Lower leg skin (tissue), 3 donors: ENCODE data around the gene CHTF18.

Source experiments
- CTCF ChIP-seq, 3 donors: fragments of 450-650 bp; IDR thresholded peaks; one replicate each; pipeline ENCODE4 v1.5.1; 2016; ENCODE audit warnings: antibody characterized with exemption in 3 of 3, mild to moderate bottlenecking in 3 of 3, moderate library complexity in 2 of 3
- POLR2A ChIP-seq, 2 donors: fragments of 450-650 bp; IDR thresholded peaks; one replicate each; pipeline ENCODE4 v1.6.1; 2016 to 2017; ENCODE audit warnings: antibody characterized with exemption in 2 of 2, mild to moderate bottlenecking in 1 of 2, moderate library complexity in 1 of 2

- no peak for TF ChIP-seq CTCF (IDR thresholded peaks at IDR 0.05)
- TF ChIP-seq POLR2A (IDR thresholded peaks at IDR 0.05), result no peak
These were observed 56.4 kb downstream of the CHTF18 start for GRCh38 chr16:844638-845350.
